H9 (cell line): ENCODE results near the gene SMARCD2. TPM values are rescaled to one million over a fixed set of nuclear protein-coding genes. Genes with fewer than 3 reads are reported as not detected.

ENCODE experiments used
- DNase-seq: peaks from one replicate; pipeline ENCODE4 v3.0.0-alpha.2; 2017
- H2AFZ ChIP-seq: one replicate; pipeline ENCODE4 v1.6.1; 2013; ENCODE audit warnings: mild to moderate bottlenecking, low read length, control low read depth, moderate library complexity
- H2AK5ac ChIP-seq: 2 replicates; pipeline ENCODE4 v1.6.1; 2013; ENCODE audit warnings: low read length, control low read depth, mixed read lengths; ENCODE audit not compliant: insufficient read length
- H2BK120ac ChIP-seq: one replicate; pipeline ENCODE4 v1.6.1; 2013; ENCODE audit warnings: low read depth, mild to moderate bottlenecking, low read length, control low read depth, inconsistent platforms; ENCODE audit not compliant: poor library complexity, severe bottlenecking
- H2BK12ac ChIP-seq: 2 replicates; pipeline ENCODE4 v1.6.1; 2013; ENCODE audit warnings: low read length, control low read depth, mixed read lengths, low read depth; ENCODE audit not compliant: insufficient read length
- H2BK15ac ChIP-seq: 2 replicates; pipeline ENCODE4 v1.6.1; 2013; ENCODE audit warnings: low read depth, low read length, control low read depth
- H2BK20ac ChIP-seq: one replicate; pipeline ENCODE4 v1.6.1; 2013; ENCODE audit warnings: low read depth, mild to moderate bottlenecking, low read length, control low read depth, inconsistent platforms; ENCODE audit not compliant: poor library complexity, severe bottlenecking
- H2BK5ac ChIP-seq: 2 replicates; pipeline ENCODE4 v1.6.1; 2013; ENCODE audit warnings: low read length, control low read depth, mixed read lengths; ENCODE audit not compliant: insufficient read length
- H3K14ac ChIP-seq: 2 replicates; pipeline ENCODE4 v1.6.1; 2013; ENCODE audit warnings: low read length, control low read depth; ENCODE audit not compliant: insufficient read depth
- H3K18ac ChIP-seq: 2 replicates; pipeline ENCODE4 v1.6.1; 2013; ENCODE audit warnings: low read depth, mild to moderate bottlenecking, mixed read lengths, low read length, control low read depth; ENCODE audit not compliant: insufficient read length
- H3K23ac ChIP-seq: 2 replicates; pipeline ENCODE4 v1.6.1; 2013; ENCODE audit warnings: low read length, control low read depth, mixed read lengths, low read depth; ENCODE audit not compliant: insufficient read length
- H3K23me2 ChIP-seq: 2 replicates; pipeline ENCODE4 v1.6.1; 2013; ENCODE audit warnings: low read depth, mild to moderate bottlenecking, mixed read lengths, low read length, control low read depth; ENCODE audit not compliant: insufficient read length, poor library complexity, severe bottlenecking
- H3K27ac ChIP-seq: 2 replicates; pipeline ENCODE4 v1.5.1; 2013; ENCODE audit warnings: low read length, control low read depth, mixed read lengths, low read depth; ENCODE audit not compliant: insufficient read length
- H3K27me3 ChIP-seq: 2 replicates; pipeline ENCODE4 v1.6.1; 2013; ENCODE audit warnings: low read length, control low read depth, inconsistent platforms; ENCODE audit not compliant: insufficient read depth
- H3K4ac ChIP-seq: 2 replicates; pipeline ENCODE4 v1.6.1; 2013; ENCODE audit warnings: low read depth, mild to moderate bottlenecking, control low read depth, inconsistent platforms, low read length, moderate library complexity
- H3K4me1 ChIP-seq: 2 replicates; pipeline ENCODE4 v1.6.1; 2013; ENCODE audit warnings: low read length, control low read depth, inconsistent platforms; ENCODE audit not compliant: insufficient read depth
- H3K4me2 ChIP-seq: 2 replicates; pipeline ENCODE4 v1.6.1; 2013; ENCODE audit warnings: low read length, control low read depth, mixed read lengths; ENCODE audit not compliant: insufficient read length, insufficient read depth
- H3K56ac ChIP-seq: 2 replicates; pipeline ENCODE4 v1.6.1; 2013; ENCODE audit warnings: low read depth, mild to moderate bottlenecking, mixed read lengths, low read length, control low read depth; ENCODE audit not compliant: insufficient read length
- H3K79me1 ChIP-seq: 2 replicates; pipeline ENCODE4 v1.6.1; 2013; ENCODE audit warnings: low read depth, mild to moderate bottlenecking, moderate library complexity, low read length, control low read depth, inconsistent platforms; ENCODE audit not compliant: insufficient read depth, poor library complexity, severe bottlenecking
- H3K79me2 ChIP-seq: 2 replicates; pipeline ENCODE4 v1.6.1; 2013; ENCODE audit warnings: low read length, control low read depth, inconsistent platforms; ENCODE audit not compliant: insufficient read depth
- H3K9ac ChIP-seq: 2 replicates; pipeline ENCODE4 v1.6.1; 2013; ENCODE audit warnings: low read length, control low read depth, mixed read lengths; ENCODE audit not compliant: insufficient read length; ENCODE audit errors: extremely low read depth
- H3K9me3 ChIP-seq: one replicate; pipeline ENCODE4 v1.6.1; 2013; ENCODE audit warnings: low read depth, low read length, inconsistent platforms; ENCODE audit not compliant: control insufficient read depth
- H3T11ph ChIP-seq: one replicate; pipeline ENCODE4 v1.6.1; 2013; ENCODE audit warnings: mild to moderate bottlenecking, low read length, control low read depth, inconsistent platforms
- H4K20me1 ChIP-seq: one replicate; pipeline ENCODE4 v1.6.1; 2013; ENCODE audit not compliant: control insufficient read depth, insufficient read length, insufficient read depth
- H4K5ac ChIP-seq: 2 replicates; pipeline ENCODE4 v1.6.1; 2013; ENCODE audit warnings: low read depth, mild to moderate bottlenecking, mixed read lengths, low read length, control low read depth; ENCODE audit not compliant: insufficient read length
- H4K8ac ChIP-seq: replicated peaks from 2 replicates; pipeline ENCODE4 v1.6.1; 2013; ENCODE audit warnings: low read length, control low read depth, mixed read lengths, low read depth; ENCODE audit not compliant: insufficient read length
- H4K91ac ChIP-seq: 2 replicates; pipeline ENCODE4 v1.6.1; 2013; ENCODE audit warnings: low read depth, mild to moderate bottlenecking, moderate library complexity, mixed read lengths, low read length, control low read depth; ENCODE audit not compliant: insufficient read length
- H3K27ac Mint-ChIP-seq, 3 experiments: 2 replicates in 2 of 3; 3 replicates in 1 of 3; pipeline ENCODE4 v1.8.0; 2020 to 2021; ENCODE audit warnings: mixed read lengths in 3 of 3, mild to moderate bottlenecking in 1 of 3, moderate library complexity in 1 of 3
- H3K27me3 Mint-ChIP-seq: 2 replicates; pipeline ENCODE4 v1.8.0; 2021; ENCODE audit warnings: low read depth, mild to moderate bottlenecking, moderate library complexity, mixed read lengths
- H3K36me3 Mint-ChIP-seq, 3 experiments: 2 replicates in 2 of 3; 3 replicates in 1 of 3; pipeline ENCODE4 v1.8.0; 2020 to 2021; ENCODE audit warnings: low read depth in 3 of 3, mixed read lengths in 3 of 3; ENCODE audit not compliant: insufficient read depth in 1 of 3
- H3K4me1 Mint-ChIP-seq, 2 experiments: 2 replicates each; pipeline ENCODE4 v1.8.0; 2020; ENCODE audit warnings: mixed read lengths in 2 of 2
- H3K4me3 Mint-ChIP-seq, 2 experiments: 2 replicates in 1 of 2; 3 replicates in 1 of 2; pipeline ENCODE4 v1.8.0; 2020 to 2021; ENCODE audit warnings: mild to moderate bottlenecking in 2 of 2, mixed read lengths in 2 of 2, moderate library complexity in 1 of 2
- H3K9me3 Mint-ChIP-seq, 2 experiments: 2 replicates in 1 of 2; 3 replicates in 1 of 2; pipeline ENCODE4 v1.8.0; 2020; ENCODE audit warnings: mild to moderate bottlenecking in 2 of 2, mixed read lengths in 2 of 2, moderate library complexity in 1 of 2
- WGBS: extraction: QIAGEN DNeasy Blood & Tissue Kit; methylation state at CpG from one replicate; pipeline ENCODE4 v1.1.7; 2013; ENCODE audit warnings: missing lambda C conversion rate, low lambda C conversion rate, mixed read lengths; ENCODE audit not compliant: insufficient read length; ENCODE audit errors: extremely low coverage; 5-methylcytosine and 5-hydroxymethylcytosine counted together
- total RNA-seq: library from RNA; stranded (reverse); gene quantifications from 2 replicates; pipeline ENCODE4 v1.2.1, GENCODE V29; 2021
- TF ChIP-seq, protein P1 (sequence below): fragments of 200-600 bp; sonication (generic); conservative IDR thresholded peaks from 3 replicates; pipeline ENCODE4 v1.8.0; 2021; ENCODE audit warnings: antibody characterized with exemption, mild to moderate bottlenecking

Gene SMARCD2
- total RNA-seq, 1 experiment from 2014 or later, result 68.9 TPM

GRCh38 chr17:63830904-63831491 lies 11.5 kb downstream of the SMARCD2 start:
- no peak for DNase-seq
- no peak overlapping the region for H3K4me3 Mint-ChIP-seq
- Histone ChIP-seq H3K18ac (no peak overlapping the region), H4K91ac (no peak overlapping the region), H3K4ac (no peak overlapping the region), H3T11ph (no peak overlapping the region), H3K4me1 (no peaks in the 10 kb centered on the region), H3K27me3 (no peaks in the 10 kb centered on the region), H3K9ac (no peak overlapping the region), H3K56ac (no peak overlapping the region), H3K79me2 (peaks cover 8% of the 10 kb centered on the region; the same call in 1 of the 2 replicates), H3K14ac (no peak overlapping the region), H4K8ac (no peak overlapping the region), H4K5ac (no peak overlapping the region), H4K20me1 (peaks cover 2% of the 10 kb centered on the region), H2BK5ac (no peak overlapping the region), H3K27ac (no peak overlapping the region), H2BK12ac (no peak overlapping the region), H2AFZ (no peak overlapping the region), H3K23me2 (peaks cover 6% of the 10 kb centered on the region), H2BK120ac (no peak overlapping the region), H3K9me3 (no peaks in the 10 kb centered on the region), H3K23ac (no peak overlapping the region), H2BK20ac (no peak overlapping the region), H2BK15ac (no peak overlapping the region), H3K4me2 (no peak overlapping the region), H3K79me1 (peaks cover 3% of the 10 kb centered on the region), H2AK5ac (no peak overlapping the region)
- WGBS, result no CpG with 5 or more reads among the region's 15 CpGs
- H3K4me1 Mint-ChIP-seq, result peaks cover 12 to 18% of the 10 kb centered on the region in 2 experiments
- H3K27me3 Mint-ChIP-seq, result no peaks in the 10 kb centered on the region; the same call in 1 of the 2 replicates
- no peak overlapping the region for H3K27ac Mint-ChIP-seq
- TF ChIP-seq, protein P1, sequence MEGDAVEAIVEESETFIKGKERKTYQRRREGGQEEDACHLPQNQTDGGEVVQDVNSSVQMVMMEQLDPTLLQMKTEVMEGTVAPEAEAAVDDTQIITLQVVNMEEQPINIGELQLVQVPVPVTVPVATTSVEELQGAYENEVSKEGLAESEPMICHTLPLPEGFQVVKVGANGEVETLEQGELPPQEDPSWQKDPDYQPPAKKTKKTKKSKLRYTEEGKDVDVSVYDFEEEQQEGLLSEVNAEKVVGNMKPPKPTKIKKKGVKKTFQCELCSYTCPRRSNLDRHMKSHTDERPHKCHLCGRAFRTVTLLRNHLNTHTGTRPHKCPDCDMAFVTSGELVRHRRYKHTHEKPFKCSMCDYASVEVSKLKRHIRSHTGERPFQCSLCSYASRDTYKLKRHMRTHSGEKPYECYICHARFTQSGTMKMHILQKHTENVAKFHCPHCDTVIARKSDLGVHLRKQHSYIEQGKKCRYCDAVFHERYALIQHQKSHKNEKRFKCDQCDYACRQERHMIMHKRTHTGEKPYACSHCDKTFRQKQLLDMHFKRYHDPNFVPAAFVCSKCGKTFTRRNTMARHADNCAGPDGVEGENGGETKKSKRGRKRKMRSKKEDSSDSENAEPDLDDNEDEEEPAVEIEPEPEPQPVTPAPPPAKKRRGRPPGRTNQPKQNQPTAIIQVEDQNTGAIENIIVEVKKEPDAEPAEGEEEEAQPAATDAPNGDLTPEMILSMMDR, result no peak
- H3K36me3 Mint-ChIP-seq, result peaks cover 57 to 94% (median 74%) of the 10 kb centered on the region in 3 experiments
- H3K9me3 Mint-ChIP-seq, result no peaks in the 10 kb centered on the region; a peak in 1 of 5 replicates
